Measurements from ENCODE around the gene CHMP4B.

Gene CHMP4B

DNA sequence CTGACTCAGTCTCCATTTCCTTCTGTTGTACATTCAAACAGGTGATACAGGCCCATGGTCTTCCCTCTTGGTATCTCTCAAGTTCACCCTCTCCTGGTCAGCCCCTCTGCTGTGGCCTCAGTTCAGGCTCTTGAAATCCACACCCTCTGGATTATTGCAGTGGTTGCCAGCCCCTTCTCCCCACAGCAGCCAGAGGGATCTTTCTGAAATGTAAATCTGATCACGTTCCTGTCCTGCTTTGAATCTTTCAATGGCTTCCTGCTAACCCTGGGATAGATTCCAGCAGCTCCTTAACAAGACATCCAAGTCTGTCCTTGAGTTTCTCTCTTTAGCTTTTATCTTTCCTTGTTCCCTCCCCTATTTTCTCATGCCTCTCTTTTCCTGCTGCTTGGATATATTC is 22.2 kb downstream of the CHMP4B start:
- no peak overlapping the region for H3K4me3 ChIP-seq (ENCODE audit: low read length)
- TF ChIP-seq ZNF274 (IDR thresholded peaks at IDR 0.05; ENCODE audit: low read depth, low read length) = no peak

- no peak for TF ChIP-seq ZNF274 (IDR thresholded peaks at IDR 0.05; ENCODE audit: low read depth, low read length)
- H3K4me3 ChIP-seq (ENCODE audit: low read length) = no peak overlapping the region
Observed at GRCh38 chr20:33835615-33836172, 24.5 kb downstream of the CHMP4B start.

- H3K4me3 ChIP-seq (ENCODE audit: low read length) = no peak overlapping the region
- no peak for TF ChIP-seq ZNF274 (IDR thresholded peaks at IDR 0.05; ENCODE audit: low read depth, low read length)
Observed at GRCh38 chr20:33836277-33836676, 25.1 kb downstream of the CHMP4B start.

GRCh38 chr20:33837096-33837830 is 26.1 kb downstream of the CHMP4B start:
- no peak overlapping the region for H3K4me3 ChIP-seq (ENCODE audit: low read length)
- TF ChIP-seq ZNF274 (IDR thresholded peaks at IDR 0.05; ENCODE audit: low read depth, low read length) = no peak

- H3K4me3 ChIP-seq (ENCODE audit: low read length) = no peak overlapping the region
- TF ChIP-seq ZNF274 (IDR thresholded peaks at IDR 0.05; ENCODE audit: low read depth, low read length) = no peak
Observed at GRCh38 chr20:33838035-33838864, 27.1 kb downstream of the CHMP4B start.

- no peak overlapping the region for H3K4me3 ChIP-seq (ENCODE audit: low read length)
- TF ChIP-seq ZNF274 (IDR thresholded peaks at IDR 0.05; ENCODE audit: low read depth, low read length) = no peak
Observed at GRCh38 chr20:33839591-33839990, 28.4 kb downstream of the CHMP4B start.

GRCh38 chr20:33840160-33840559 is 29.0 kb downstream of the CHMP4B start:
- TF ChIP-seq ZNF274 (IDR thresholded peaks at IDR 0.05; ENCODE audit: low read depth, low read length) = no peak

GRCh38 chr20:33840759-33841435 is 29.7 kb downstream of the CHMP4B start:
- no peak for TF ChIP-seq ZNF274 (IDR thresholded peaks at IDR 0.05; ENCODE audit: low read depth, low read length)
- H3K4me3 ChIP-seq (ENCODE audit: low read length) = no peak overlapping the region

More at GRCh38 chr20:33840160-33840559, 29.0 kb downstream of the CHMP4B start:
- no peak overlapping the region for H3K4me3 ChIP-seq (ENCODE audit: low read length)

DNA sequence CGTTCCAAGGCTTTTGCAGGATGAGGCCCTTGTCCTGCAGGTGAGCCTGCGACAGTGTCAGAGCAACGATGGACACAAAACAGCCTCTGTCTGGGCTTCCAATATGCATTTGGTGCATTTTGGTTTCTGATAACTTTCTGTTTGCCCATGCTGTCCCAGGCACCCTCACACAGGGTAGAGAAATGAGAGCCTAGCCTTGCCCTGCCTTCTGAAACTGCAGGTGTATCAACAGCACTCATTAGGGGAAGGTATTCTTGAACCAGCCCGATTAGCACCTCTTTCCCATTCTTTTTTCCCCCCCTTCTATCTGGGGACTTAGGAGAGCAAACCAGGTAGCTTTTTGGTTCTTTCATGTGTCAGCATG is 30.3 kb downstream of the CHMP4B start:
- H3K4me3 ChIP-seq (ENCODE audit: low read length) = no peak overlapping the region
- no peak for TF ChIP-seq ZNF274 (IDR thresholded peaks at IDR 0.05; ENCODE audit: low read depth, low read length)

- TF ChIP-seq ZNF274 (IDR thresholded peaks at IDR 0.05; ENCODE audit: low read depth, low read length) = no peak
- H3K4me3 ChIP-seq (ENCODE audit: low read length) = no peak overlapping the region
Observed at GRCh38 chr20:33842346-33842745, 31.2 kb downstream of the CHMP4B start.

DNA sequence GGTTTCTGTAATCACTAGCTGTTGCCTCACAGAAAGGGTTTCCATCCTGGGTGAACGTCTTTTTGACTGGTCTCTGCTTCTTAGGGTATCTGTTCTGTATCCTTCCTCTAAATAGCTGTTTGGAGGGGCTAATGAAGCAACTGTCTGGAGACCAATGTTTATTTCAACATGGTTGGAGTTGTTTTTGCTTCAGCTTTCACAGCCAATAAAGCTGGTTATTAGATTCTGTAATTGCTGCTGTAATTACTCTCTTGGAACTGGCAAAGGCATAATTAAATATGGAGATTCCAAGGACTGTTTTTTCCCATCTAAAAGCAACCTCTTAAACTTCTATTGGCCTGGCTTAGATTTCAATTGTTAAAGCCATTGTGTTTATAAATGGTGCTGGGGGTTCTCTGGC is 31.9 kb downstream of the CHMP4B start:
- no peak overlapping the region for H3K4me3 ChIP-seq (ENCODE audit: low read length)
- no peak for TF ChIP-seq ZNF274 (IDR thresholded peaks at IDR 0.05; ENCODE audit: low read depth, low read length)

- H3K4me3 ChIP-seq (ENCODE audit: low read length) = no peak overlapping the region
- no peak for TF ChIP-seq ZNF274 (IDR thresholded peaks at IDR 0.05; ENCODE audit: low read depth, low read length)
Observed at GRCh38 chr20:33843854-33844253, 32.7 kb downstream of the CHMP4B start.

- no peak for TF ChIP-seq ZNF274 (IDR thresholded peaks at IDR 0.05; ENCODE audit: low read depth, low read length)
- H3K4me3 ChIP-seq (ENCODE audit: low read length) = no peak overlapping the region
Observed at GRCh38 chr20:33846291-33846935, 35.3 kb downstream of the CHMP4B start.

- no peak for TF ChIP-seq ZNF274 (IDR thresholded peaks at IDR 0.05; ENCODE audit: low read depth, low read length)
- no peak overlapping the region for H3K4me3 ChIP-seq (ENCODE audit: low read length)
Observed at GRCh38 chr20:33847006-33847405, 35.9 kb downstream of the CHMP4B start.
